NCI-H2196 (cell line): ENCODE measurements around the gene TOP3A.

Source experiments
- DNase-seq: peaks from one replicate; lab custom pipeline; 2025; ENCODE audit not compliant: unreplicated experiment; lab: John Stamatoyannopoulos, UW

The TOP3A gene

GRCh38 chr17:18256351-18256750 lies 58.4 kb downstream of the TOP3A start:
- no peak for DNase-seq

GRCh38 chr17:18254888-18255649 lies 59.7 kb downstream of the TOP3A start:
- no peak for DNase-seq

- DNase-seq = no peak
Observed at GRCh38 chr17:18253947-18254821, 60.6 kb downstream of the TOP3A start.

GRCh38 chr17:18253187-18253884 lies 61.5 kb downstream of the TOP3A start:
- DNase-seq = no peak

- DNase-seq = no peak
Observed at GRCh38 chr17:18252160-18252559, 62.6 kb downstream of the TOP3A start.

GRCh38 chr17:18251204-18251603 lies 63.6 kb downstream of the TOP3A start:
- DNase-seq = no peak

- no peak for DNase-seq
Observed at GRCh38 chr17:18250708-18251107, 64.1 kb downstream of the TOP3A start.

GRCh38 chr17:18250259-18250658 lies 64.5 kb downstream of the TOP3A start:
- peak; percentile 40 for DNase-seq

GRCh38 chr17:18248811-18249210 lies 66.0 kb downstream of the TOP3A start:
- DNase-seq = no peak

GRCh38 chr17:18248300-18248731 lies 66.5 kb downstream of the TOP3A start:
- DNase-seq = peak; percentile 37

GRCh38 chr17:18247613-18248001 lies 67.2 kb downstream of the TOP3A start:
- peak; percentile 16 for DNase-seq

GRCh38 chr17:18246880-18247612 lies 67.7 kb downstream of the TOP3A start:
- DNase-seq = peak; percentile 76

GRCh38 chr17:18246109-18246725 lies 68.6 kb downstream of the TOP3A start:
- DNase-seq = no peak

- DNase-seq = no peak
Observed at GRCh38 chr17:18245038-18245776, 69.6 kb downstream of the TOP3A start.

GRCh38 chr17:18241229-18241871 lies 73.4 kb downstream of the TOP3A start:
- DNase-seq = no peak

GRCh38 chr17:18240449-18240848 lies 74.3 kb downstream of the TOP3A start:
- DNase-seq = no peak

GRCh38 chr17:18238299-18238698 lies 76.5 kb downstream of the TOP3A start:
- no peak for DNase-seq

- no peak for DNase-seq
Observed at GRCh38 chr17:18237461-18237860, 77.3 kb downstream of the TOP3A start.

- DNase-seq = no peak
Observed at GRCh38 chr17:18236494-18236893, 78.3 kb downstream of the TOP3A start.
